ENCODE measurements around the gene CNPY1. TPM values are rescaled to one million over a fixed set of nuclear protein-coding genes. Genes with fewer than 3 reads are reported as not detected.

The CNPY1 gene
- total RNA-seq, 1 experiment from 2014 or later: not detected

DNA sequence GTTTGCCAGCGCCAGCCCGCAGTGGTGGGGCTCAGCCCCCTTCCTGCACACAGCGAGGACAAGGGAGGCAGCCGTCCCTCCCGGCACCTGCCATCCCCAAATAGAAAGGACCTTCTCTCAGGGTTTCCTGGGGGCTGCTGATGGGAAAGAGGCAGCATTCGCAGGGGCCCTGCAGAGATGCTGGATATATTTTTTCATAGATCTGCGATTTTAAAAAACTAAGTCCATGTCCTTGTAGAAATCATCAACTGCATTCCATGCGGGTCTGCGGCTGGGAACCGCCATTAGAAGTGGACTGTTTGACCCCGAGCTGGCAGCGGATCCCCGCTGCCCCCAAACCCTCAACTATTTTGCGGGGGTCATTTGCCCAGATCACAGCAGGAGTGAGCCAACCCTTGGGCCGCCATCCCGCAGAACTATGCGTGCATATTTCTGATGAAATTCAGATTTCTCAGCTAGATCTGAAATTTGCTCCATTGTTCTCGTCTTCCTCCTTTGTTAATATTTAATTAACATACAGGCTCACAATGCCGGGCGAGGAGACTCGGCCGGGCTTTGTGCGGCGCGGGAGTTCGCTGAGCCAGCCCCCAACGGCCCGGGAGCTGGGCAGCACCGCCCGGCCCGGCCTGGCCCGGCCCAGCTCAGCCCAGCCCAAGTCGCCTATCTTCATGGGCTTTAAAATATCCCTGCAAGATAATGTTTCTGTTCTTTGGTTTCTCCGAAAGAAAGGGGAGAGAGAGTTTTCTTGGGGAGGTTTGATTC, 86.5 kb downstream of the CNPY1 start:
- CTCF ChIA-PET: no interaction called here
- H3K4me2 ChIP-seq: no peak overlapping the region
- no peak overlapping the region for H2AFZ ChIP-seq
- H3K9me3 ChIP-seq (ENCODE audit: insufficient read depth, low read depth): no peaks in the 10 kb centered on the region
- no peak overlapping the region for H3K4me3 ChIP-seq
- BruUV-seq (replicated peaks): no TSS peak
- POLR2A ChIA-PET (ENCODE audit: unreplicated experiment): no interaction called here
- no peak overlapping the region for H3K27ac ChIP-seq
- DNase-seq: no peak
- H3F3A ChIP-seq (ENCODE audit: insufficient read depth, low read depth): no peaks in the 10 kb centered on the region
- no peaks in the 10 kb centered on the region for H3K9me2 ChIP-seq (ENCODE audit: insufficient read depth)
- peaks cover 74% of the 10 kb centered on the region for H3K27me3 ChIP-seq (ENCODE audit: insufficient read depth, low read depth)
- no peak for TF ChIP-seq EZH2 (IDR thresholded peaks at IDR 0.05; ENCODE audit: low read depth)
- TF ChIP-seq, protein P1, sequence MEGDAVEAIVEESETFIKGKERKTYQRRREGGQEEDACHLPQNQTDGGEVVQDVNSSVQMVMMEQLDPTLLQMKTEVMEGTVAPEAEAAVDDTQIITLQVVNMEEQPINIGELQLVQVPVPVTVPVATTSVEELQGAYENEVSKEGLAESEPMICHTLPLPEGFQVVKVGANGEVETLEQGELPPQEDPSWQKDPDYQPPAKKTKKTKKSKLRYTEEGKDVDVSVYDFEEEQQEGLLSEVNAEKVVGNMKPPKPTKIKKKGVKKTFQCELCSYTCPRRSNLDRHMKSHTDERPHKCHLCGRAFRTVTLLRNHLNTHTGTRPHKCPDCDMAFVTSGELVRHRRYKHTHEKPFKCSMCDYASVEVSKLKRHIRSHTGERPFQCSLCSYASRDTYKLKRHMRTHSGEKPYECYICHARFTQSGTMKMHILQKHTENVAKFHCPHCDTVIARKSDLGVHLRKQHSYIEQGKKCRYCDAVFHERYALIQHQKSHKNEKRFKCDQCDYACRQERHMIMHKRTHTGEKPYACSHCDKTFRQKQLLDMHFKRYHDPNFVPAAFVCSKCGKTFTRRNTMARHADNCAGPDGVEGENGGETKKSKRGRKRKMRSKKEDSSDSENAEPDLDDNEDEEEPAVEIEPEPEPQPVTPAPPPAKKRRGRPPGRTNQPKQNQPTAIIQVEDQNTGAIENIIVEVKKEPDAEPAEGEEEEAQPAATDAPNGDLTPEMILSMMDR (conservative IDR thresholded peaks at IDR 0.05): no peak
- H3K36me3 ChIP-seq (ENCODE audit: low read depth): no peaks in the 10 kb centered on the region
- no peaks in the 10 kb centered on the region for H4K20me1 ChIP-seq (ENCODE audit: insufficient read depth)
- H3K4me1 ChIP-seq (replicated peaks; ENCODE audit: insufficient read depth): no peaks in the 10 kb centered on the region
- H3K79me2 ChIP-seq (ENCODE audit: low read depth): no peaks in the 10 kb centered on the region
- intact Hi-C loops (cut with micrococcal nuclease; ENCODE audit: unreplicated experiment): no loop called here

DNA sequence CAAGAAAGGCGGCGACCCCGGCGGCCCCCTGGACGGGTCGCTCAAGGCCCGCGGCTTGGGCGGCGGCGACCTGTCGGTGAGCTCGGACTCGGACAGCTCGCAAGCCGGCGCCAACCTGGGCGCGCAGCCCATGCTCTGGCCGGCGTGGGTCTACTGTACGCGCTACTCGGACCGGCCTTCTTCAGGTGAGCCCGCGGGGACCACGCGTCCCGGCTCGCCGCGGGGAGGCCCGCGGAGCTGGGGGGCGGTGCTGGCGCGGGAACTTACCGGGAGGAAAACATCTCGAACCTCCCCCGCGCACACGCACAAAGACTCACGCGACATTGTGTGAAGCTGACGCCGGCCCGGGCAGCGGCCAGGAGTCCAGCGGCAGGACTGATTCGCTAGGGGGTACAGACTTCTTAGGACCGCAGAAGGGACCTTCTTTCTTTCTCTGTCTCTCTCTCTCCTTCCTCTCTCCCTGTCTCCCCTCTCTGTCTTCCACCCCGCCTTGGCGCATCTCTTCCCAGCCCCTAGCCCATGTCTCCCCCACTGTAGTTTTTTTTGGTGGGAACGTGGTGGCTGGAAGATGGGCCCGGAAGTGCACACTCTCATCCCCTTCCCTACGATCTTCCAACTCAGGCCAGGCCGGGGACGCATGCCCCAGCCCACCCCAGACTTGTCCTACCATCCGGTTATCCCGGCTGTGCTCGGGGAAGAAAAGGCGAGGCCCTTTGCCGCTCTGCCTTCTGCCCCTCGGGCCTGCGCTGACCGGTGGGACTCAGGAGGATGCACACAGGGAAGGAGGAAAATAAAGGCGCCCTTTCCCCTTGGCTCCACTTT, 87.3 kb downstream of the CNPY1 start:
- no peak overlapping the region for H3K4me3 ChIP-seq
- no peaks in the 10 kb centered on the region for H4K20me1 ChIP-seq (ENCODE audit: insufficient read depth)
- H3K79me2 ChIP-seq (ENCODE audit: low read depth): no peaks in the 10 kb centered on the region
- no peaks in the 10 kb centered on the region for H3K9me2 ChIP-seq (ENCODE audit: insufficient read depth)
- no peaks in the 10 kb centered on the region for H3K36me3 ChIP-seq (ENCODE audit: low read depth)
- TF ChIP-seq, protein P1 (conservative IDR thresholded peaks at IDR 0.05): no peak
- TF ChIP-seq EZH2 (IDR thresholded peaks at IDR 0.05; ENCODE audit: low read depth): no peak
- H3F3A ChIP-seq (ENCODE audit: insufficient read depth, low read depth): no peaks in the 10 kb centered on the region
- no TSS peak for BruUV-seq (replicated peaks)
- H3K27me3 ChIP-seq (ENCODE audit: insufficient read depth, low read depth): peaks cover 74% of the 10 kb centered on the region
- no peak overlapping the region for H3K27ac ChIP-seq
- DNase-seq: no peak
- no peaks in the 10 kb centered on the region for H3K9me3 ChIP-seq (ENCODE audit: insufficient read depth, low read depth)
- no peak overlapping the region for H3K4me2 ChIP-seq
- POLR2A ChIA-PET (ENCODE audit: unreplicated experiment): no interaction called here
- CTCF ChIA-PET: no interaction called here
- intact Hi-C loops (cut with micrococcal nuclease; ENCODE audit: unreplicated experiment): no loop called here
- H3K4me1 ChIP-seq (replicated peaks; ENCODE audit: insufficient read depth): no peaks in the 10 kb centered on the region
- no peak overlapping the region for H2AFZ ChIP-seq

DNA sequence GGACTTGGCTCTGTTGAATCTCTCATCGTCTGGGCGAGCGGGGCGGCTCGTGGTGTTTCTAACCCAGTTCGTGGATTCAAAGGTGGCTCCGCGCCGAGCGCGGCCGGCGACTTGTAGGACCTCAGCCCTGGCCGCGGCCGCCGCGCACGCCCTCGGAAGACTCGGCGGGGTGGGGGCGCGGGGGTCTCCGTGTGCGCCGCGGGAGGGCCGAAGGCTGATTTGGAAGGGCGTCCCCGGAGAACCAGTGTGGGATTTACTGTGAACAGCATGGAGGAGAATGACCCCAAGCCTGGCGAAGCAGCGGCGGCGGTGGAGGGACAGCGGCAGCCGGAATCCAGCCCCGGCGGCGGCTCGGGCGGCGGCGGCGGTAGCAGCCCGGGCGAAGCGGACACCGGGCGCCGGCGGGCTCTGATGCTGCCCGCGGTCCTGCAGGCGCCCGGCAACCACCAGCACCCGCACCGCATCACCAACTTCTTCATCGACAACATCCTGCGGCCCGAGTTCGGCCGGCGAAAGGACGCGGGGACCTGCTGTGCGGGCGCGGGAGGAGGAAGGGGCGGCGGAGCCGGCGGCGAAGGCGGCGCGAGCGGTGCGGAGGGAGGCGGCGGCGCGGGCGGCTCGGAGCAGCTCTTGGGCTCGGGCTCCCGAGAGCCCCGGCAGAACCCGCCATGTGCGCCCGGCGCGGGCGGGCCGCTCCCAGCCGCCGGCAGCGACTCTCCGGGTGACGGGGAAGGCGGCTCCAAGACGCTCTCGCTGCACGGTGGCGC, 88.1 kb downstream of the CNPY1 start, which contains the start of gene EN2:
TSS of gene EN2 (plus strand) at position 19 of the 767 bp plus-strand sequence. CDS start at position 268, 249 bp downstream.
- intact Hi-C loops (cut with micrococcal nuclease; ENCODE audit: unreplicated experiment): no loop called here
- H3K4me3 ChIP-seq: no peak within 1 kb of the TSS
- H3K9me3 ChIP-seq (ENCODE audit: insufficient read depth, low read depth): no peaks in the 10 kb centered on the region
- H3K4me2 ChIP-seq: no peak within 1 kb of the TSS
- BruUV-seq (replicated peaks): no TSS peak
- H3K27ac ChIP-seq: no peak within 1 kb of the TSS
- no peak within 1 kb of the TSS for H2AFZ ChIP-seq
- DNase-seq: no peak
- no peaks in the 10 kb centered on the region for H3K4me1 ChIP-seq (replicated peaks; ENCODE audit: insufficient read depth)
- no peaks in the 10 kb centered on the region for H3K36me3 ChIP-seq (ENCODE audit: low read depth)
- TF ChIP-seq, protein P1 (conservative IDR thresholded peaks at IDR 0.05): no peak
- TF ChIP-seq EZH2 (IDR thresholded peaks at IDR 0.05; ENCODE audit: low read depth): no peak
- H3K79me2 ChIP-seq (ENCODE audit: low read depth): no peaks in the 10 kb centered on the region
- ChIA-PET CTCF (no interaction called here), POLR2A (ENCODE audit: unreplicated experiment) (no interaction called here)
- no peaks in the 10 kb centered on the region for H3F3A ChIP-seq (ENCODE audit: insufficient read depth, low read depth)
- peaks cover 72% of the 10 kb centered on the region for H3K27me3 ChIP-seq (ENCODE audit: insufficient read depth, low read depth)
- no peaks in the 10 kb centered on the region for H4K20me1 ChIP-seq (ENCODE audit: insufficient read depth)
- no peaks in the 10 kb centered on the region for H3K9me2 ChIP-seq (ENCODE audit: insufficient read depth)
